GM12801 (cell line): ENCODE measurements around the gene PPARG.

Experiments
- CTCF ChIP-seq: IDR thresholded peaks from one replicate; pipeline ENCODE4 v1.5.1; 2011; ENCODE audit warnings: control low read depth; ENCODE audit not compliant: insufficient read length; ENCODE audit errors: extremely low read depth

Gene PPARG

DNA sequence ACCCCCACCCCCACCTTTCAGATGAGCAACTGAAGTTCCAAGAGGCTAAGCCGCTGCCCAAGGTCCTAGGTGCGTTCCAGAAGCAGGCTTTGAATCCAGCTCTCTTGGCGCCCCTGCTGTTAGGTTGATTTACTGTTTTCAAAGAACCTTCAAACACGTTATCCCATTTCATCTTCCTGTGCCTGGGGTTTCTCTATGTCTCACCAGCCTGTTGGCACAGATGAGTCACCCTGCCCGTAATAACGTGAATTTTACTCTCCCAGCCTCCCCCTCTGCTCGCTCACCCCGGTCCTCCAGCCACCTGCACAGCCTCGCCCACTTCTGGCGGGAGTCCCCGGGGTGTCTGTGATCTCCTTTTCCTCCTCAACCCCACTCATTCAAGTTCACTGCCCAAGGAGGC, 182.4 kb downstream of the PPARG start:
- no peak for TF ChIP-seq CTCF

DNA sequence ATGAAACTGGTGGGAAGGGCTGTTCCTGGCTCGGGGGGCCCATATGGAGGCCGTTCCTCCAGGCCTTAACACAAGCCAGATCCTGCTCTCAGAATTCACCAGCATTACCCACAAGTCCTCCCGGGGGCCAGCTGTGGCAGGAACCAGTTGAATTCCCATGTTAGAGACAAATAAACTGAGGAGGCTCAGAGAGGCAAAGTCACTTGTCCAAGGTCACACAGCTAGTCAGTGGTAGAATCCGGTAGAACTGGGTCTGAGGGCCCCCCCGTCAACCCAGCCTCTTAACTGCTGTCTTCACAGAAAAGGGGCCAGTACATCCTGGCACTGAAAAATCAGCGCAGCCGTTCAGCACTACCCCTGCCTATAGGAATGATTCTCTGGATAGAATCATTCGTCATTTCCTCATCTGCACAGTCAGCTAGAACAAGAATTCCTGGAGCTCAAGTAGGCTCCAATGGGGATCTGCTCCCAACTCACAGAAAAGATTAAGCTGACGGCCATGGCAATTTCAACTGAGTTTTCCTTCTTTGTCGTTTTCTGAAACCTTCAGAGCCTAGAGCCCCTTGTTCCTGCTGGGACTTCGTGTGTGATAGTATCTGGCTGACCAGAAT, 183.2 kb downstream of the PPARG start:
- TF ChIP-seq CTCF: no peak

GRCh38 chr3:12472796-12473195, 183.9 kb downstream of the PPARG start:
- no peak for TF ChIP-seq CTCF

DNA sequence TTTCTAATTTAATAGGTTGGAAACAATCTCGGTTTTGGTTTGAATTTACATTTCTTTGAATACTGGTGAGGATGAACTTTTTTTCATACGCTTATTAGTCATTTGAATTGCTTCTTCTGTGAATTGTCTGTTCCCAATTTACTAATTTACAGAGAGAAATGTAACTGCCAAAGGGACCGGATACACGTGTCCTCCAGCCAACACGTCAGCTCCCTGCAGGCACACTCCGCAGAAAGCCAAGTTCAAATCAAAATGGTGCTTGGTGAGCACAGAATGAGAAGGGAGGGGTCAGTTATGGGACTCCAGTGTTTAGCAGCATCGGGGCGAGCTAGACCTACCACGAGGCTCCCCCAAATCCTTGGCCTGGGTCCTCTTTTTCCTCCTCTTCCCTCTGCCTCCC, 184.6 kb downstream of the PPARG start:
- TF ChIP-seq CTCF: no peak

GRCh38 chr3:12476238-12476897, 187.5 kb downstream of the PPARG start:
- no peak for TF ChIP-seq CTCF

- no peak for TF ChIP-seq CTCF
Measured at GRCh38 chr3:12477256-12477655, 188.4 kb downstream of the PPARG start.

- no peak for TF ChIP-seq CTCF
Measured at GRCh38 chr3:12478326-12478725, 189.5 kb downstream of the PPARG start.
